ENCODE measurements around the gene FMR1. TPM values are rescaled to one million over a fixed set of nuclear protein-coding genes. Genes with fewer than 3 reads are reported as not detected.

The FMR1 gene
- total RNA-seq, 1 experiment from 2014 or later, result 26.3 TPM

GRCh38 chrX:147916375-147916968 is 4.8 kb downstream of the FMR1 start:
- DNase-seq (ENCODE audit: low spot score), result no peak

DNA sequence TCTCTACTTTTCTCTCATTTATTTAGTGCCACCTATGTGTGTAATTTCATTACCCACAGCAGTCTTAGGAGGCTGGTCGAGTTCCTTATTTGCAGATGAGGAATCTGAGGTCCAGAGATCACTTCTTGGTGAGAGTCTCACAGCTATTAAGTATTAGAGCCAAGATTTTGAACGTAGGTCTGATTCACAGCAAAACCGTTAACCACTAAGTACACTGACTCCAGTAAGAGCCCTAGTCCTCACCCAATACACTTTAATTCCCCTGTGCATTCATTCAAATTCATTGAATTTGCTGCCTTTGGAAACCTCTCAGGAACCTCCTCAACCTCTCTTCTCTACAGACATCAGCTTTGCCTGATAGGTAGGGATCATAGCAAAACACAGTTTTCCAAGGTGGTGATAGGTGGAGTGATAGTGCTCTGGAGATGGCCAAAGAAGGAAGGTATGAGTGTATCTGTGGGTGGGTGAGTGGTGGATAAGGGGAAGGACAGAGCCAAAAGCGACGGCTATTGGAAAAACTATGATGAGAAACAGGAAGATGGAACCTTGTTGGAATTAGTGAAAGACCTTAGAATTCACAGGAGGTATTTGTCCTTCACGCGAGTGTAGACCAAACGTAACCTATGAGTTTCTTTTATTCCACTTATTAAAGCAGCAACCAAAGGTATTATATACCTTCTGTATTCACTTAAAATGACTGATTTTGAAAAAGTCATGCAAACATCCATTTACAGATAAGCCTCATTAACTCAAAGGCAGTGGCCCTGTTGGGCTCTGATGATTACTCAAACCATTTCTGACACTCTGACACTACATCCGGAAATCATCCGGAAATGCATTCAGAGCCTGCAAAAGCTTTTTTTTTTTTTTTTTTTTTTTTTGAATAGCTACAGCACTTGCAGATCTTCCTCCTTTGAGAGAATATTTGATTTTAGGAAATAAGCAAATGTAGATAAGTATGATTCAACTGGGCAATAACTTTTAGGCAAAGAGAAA is 6.3 kb downstream of the FMR1 start:
- DNase-seq (ENCODE audit: low spot score), result no peak

DNA sequence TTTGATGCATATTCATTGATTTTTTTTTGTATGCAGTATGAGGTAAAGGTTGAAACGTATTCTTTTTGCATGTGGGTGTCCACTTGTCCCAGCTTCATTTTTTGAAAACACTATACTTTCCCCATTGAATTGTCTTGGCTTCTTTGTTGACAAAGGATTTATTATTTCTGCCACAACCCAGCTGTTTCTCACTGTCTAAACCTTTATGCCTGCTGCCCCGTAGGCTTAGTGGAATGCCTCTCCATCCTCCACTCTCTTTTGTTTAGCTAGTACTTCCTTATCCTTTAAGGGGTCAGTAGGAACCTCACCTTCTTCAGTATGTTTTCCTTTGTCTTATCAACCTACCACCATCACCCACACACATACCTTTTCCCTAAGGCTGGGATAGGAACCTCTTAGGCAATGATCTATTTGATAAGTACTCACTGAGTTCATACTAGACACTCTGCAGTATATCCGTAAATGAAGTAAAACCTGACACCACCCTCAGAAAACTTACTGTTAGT is 8.5 kb downstream of the FMR1 start:
- no peak for DNase-seq (ENCODE audit: low spot score)

DNA sequence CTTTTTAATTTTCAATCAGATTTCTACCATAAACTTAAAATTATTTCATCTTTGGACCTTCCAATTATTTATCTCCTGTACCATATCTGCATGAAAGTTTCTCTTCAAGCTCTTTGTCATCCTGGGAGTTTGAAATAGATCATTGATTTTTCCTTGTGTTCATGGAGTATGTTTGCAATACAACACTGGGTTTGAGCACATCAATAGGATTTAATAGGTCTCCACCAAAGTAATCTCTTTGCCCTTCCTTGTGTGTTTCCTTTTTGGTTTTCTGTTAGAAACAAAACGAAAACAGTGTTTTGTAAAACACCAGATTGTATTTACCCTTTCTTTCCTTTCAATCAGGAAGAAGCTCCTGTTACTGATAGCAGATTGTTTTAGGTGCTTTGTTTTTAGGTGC is 11.9 kb downstream of the FMR1 start:
- no peak for DNase-seq (ENCODE audit: low spot score)

GRCh38 chrX:147927256-147927655 is 15.5 kb downstream of the FMR1 start:
- DNase-seq (ENCODE audit: low spot score), result no peak

- DNase-seq (ENCODE audit: low spot score), result no peak
Observed at GRCh38 chrX:147933815-147934214, 22.1 kb downstream of the FMR1 start.

GRCh38 chrX:147935156-147935758 is 23.5 kb downstream of the FMR1 start:
- no peak for DNase-seq (ENCODE audit: low spot score)

DNA sequence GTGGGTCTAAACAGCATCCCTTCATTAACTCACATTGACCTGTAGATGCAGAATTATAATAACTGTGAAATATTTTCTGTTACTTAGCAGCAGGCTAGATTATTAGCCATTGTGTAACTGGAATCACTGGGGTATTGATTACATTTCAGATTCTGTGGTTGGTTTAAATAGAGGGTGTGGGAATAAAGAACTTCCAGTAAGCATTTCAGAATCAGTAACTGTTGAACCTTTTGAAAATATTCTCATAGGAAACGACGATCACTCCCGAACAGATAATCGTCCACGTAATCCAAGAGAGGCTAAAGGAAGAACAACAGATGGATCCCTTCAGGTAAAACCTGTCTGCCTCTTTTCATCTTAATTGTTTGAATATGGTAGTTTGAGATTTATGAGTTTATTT is 33.6 kb downstream of the FMR1 start:
- no peak for DNase-seq (ENCODE audit: low spot score)

DNA sequence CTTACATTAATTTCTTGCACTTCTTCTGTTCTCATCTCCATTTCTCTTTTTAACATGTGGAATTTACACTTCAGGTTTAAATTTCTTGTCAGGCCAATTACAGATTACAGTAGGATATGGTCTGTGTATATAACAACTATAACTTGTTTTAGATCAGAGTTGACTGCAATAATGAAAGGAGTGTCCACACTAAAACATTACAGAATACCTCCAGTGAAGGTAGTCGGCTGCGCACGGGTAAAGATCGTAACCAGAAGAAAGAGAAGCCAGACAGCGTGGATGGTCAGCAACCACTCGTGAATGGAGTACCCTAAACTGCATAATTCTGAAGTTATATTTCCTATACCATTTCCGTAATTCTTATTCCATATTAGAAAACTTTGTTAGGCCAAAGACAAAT is 36.8 kb downstream of the FMR1 start:
- DNase-seq (ENCODE audit: low spot score), result no peak

DNA sequence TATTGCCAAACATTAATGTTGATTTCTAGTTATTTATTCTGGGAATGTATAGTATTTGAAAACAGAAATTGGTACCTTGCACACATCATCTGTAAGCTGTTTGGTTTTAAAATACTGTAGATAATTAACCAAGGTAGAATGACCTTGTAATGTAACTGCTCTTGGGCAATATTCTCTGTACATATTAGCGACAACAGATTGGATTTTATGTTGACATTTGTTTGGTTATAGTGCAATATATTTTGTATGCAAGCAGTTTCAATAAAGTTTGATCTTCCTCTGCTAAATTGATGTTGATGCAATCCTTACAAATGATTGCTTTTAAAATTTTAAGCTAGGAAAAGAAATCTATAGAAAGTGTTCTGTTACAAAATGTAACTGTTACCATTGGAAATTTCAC is 38.6 kb downstream of the FMR1 start:
- no peak for DNase-seq (ENCODE audit: low spot score)

GRCh38 chrX:147953976-147954375 is 42.3 kb downstream of the FMR1 start:
- DNase-seq (ENCODE audit: low spot score), result no peak

DNA sequence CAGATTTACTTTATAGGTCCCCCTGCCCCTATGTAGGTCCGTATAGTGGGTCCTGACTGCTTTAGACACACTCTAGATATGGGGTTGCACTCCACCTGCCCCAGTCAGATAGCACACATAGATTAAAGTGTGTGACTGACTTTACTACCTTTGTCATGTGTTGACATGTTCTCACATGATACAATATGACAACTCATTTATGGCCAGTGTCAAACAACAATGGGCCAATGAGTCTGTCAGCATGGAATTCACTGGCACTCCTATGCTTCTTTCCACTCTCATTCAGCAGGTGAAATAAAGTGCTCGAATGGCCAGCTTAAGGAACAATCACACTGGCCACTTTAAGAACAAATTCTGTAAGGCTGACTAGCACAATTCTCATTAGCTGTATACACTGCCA is 45.6 kb downstream of the FMR1 start:
- no peak for DNase-seq (ENCODE audit: low spot score)

GRCh38 chrX:147958291-147958690 is 46.6 kb downstream of the FMR1 start:
- DNase-seq (ENCODE audit: low spot score), result peak; percentile 12

DNA sequence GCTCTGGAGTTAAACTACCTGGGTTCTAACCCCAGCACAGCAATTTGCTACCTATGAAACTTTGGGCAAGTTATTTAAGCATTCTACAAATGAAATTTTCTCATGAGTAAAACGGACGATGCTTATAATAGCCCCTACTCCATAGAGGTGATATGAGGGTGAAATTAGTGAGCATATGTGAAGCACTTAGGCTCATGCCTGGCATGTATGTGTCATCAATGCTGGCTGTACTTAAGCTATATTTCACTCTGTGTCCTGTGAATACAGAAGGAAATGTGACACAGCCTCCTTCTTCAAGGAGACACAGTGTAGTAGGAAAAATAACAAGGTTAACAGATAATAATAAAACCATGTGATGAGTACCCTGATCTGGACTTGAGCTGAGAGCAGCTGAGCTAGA is 49.0 kb downstream of the FMR1 start:
- no peak for DNase-seq (ENCODE audit: low spot score)

GRCh38 chrX:147962476-147962875 is 50.8 kb downstream of the FMR1 start:
- peak; percentile 42 for DNase-seq (ENCODE audit: low spot score)

DNA sequence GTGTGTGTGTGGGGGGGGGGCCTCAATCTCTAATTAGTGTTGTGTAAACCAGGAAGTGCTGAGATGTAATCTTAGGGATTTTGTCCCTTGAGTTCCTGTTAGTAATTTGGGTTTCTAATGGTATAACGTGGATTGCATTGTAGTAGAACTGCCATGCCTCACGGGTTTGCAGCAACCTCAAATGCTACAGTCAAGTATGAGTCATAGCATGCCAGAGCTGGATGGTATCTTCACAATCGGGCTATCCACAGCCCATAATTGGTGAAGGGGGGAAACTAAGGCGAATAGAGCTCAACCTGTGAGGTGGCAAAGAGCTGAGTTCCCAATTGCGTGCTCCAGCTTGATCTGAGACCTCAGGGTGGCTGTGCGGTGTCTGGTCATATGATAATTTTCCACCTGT is 67.2 kb downstream of the FMR1 start:
- DNase-seq (ENCODE audit: low spot score), result peak; percentile 16

GRCh38 chrX:147981038-147981752 is 69.5 kb downstream of the FMR1 start, which contains the start of gene FMR1NB:
TSS of gene FMR1NB (plus strand) at chrX:147981337. CDS start at chrX:147981403, 66 bp downstream.
- DNase-seq (ENCODE audit: low spot score), result no peak

Data from H4 (cell line).